IMR-90 (cell line): ENCODE results near the gene SIK3. TPM values are rescaled to one million over a fixed set of nuclear protein-coding genes. Genes with fewer than 3 reads are reported as not detected.

Source experiments
- ATAC-seq: fragments of 200-7000 bp; cut with Tn5 transposase; 2 replicates; pipeline ENCODE4 v1.9.1; 2020; ENCODE audit warnings: low read depth, mild to moderate bottlenecking, moderate library complexity
- BruUV-seq: library from RNA; stranded (reverse); fragments of 400-500 nt; replicated peaks from 2 replicates; lab custom pipeline; 2021; lab: Mats Ljungman, UMichigan
- CTCF ChIA-PET: fragments of 300-600 bp; formaldehyde crosslinking; extraction: SDS; loops from one replicate; lab custom pipeline; 2021; ENCODE audit warnings: antibody characterized with exemption; lab: Yijun Ruan, JAX
- POLR2A ChIA-PET: fragments of 300-600 bp; sonication (Branson Sonifier 250); formaldehyde crosslinking; loops from one replicate; lab custom pipeline; 2022; ENCODE audit warnings: antibody characterized with exemption; ENCODE audit not compliant: unreplicated experiment; lab: Charles Lee
- DNase-seq: peaks from one replicate; pipeline ENCODE4 v3.0.0; 2013
- H2AFZ ChIP-seq: replicated peaks from 2 replicates; pipeline ENCODE3; 2013; ENCODE audit warnings: low read length, mild to moderate bottlenecking; ENCODE audit not compliant: poor library complexity
- H2AK5ac ChIP-seq: 2 replicates; pipeline ENCODE4 v1.6.1; 2013; ENCODE audit warnings: low read depth, low read length, inconsistent platforms
- H2AK9ac ChIP-seq: replicated peaks from 2 replicates; pipeline ENCODE3; 2013; ENCODE audit warnings: mild to moderate bottlenecking, low read depth, low read length, moderate library complexity; ENCODE audit not compliant: poor library complexity
- H2BK120ac ChIP-seq: 2 replicates; pipeline ENCODE4 v1.6.1; 2013; ENCODE audit warnings: low read depth, low read length, inconsistent platforms
- H2BK15ac ChIP-seq: 3 replicates; pipeline ENCODE4 v1.6.1; 2013; ENCODE audit warnings: low read depth, low read length, inconsistent platforms
- H2BK20ac ChIP-seq: 2 replicates; pipeline ENCODE4 v1.6.1; 2013; ENCODE audit warnings: low read depth, mild to moderate bottlenecking, inconsistent platforms, low read length, moderate library complexity
- H2BK5ac ChIP-seq: 2 replicates; pipeline ENCODE4 v1.6.1; 2013; ENCODE audit warnings: mild to moderate bottlenecking, low read depth, low read length, inconsistent platforms; ENCODE audit not compliant: poor library complexity, severe bottlenecking
- H3K14ac ChIP-seq: replicated peaks from 2 replicates; pipeline ENCODE4 v1.6.1; 2013; ENCODE audit warnings: low read depth, low read length, inconsistent platforms
- H3K18ac ChIP-seq: 2 replicates; pipeline ENCODE4 v1.6.1; 2013; ENCODE audit warnings: low read depth, low read length, control low read depth
- H3K23ac ChIP-seq: 2 replicates; pipeline ENCODE4 v1.6.1; 2013; ENCODE audit warnings: low read depth, low read length, inconsistent platforms
- H3K27ac ChIP-seq: 2 replicates; pipeline ENCODE4 v1.5.1; 2013; ENCODE audit warnings: mild to moderate bottlenecking, control low read depth, low read length; ENCODE audit not compliant: insufficient read depth
- H3K27me3 ChIP-seq: 2 replicates; pipeline ENCODE4 v1.6.1; 2013; ENCODE audit warnings: low read length; ENCODE audit not compliant: control insufficient read depth, insufficient read depth
- H3K36me3 ChIP-seq: 2 replicates; pipeline ENCODE4 v1.6.1; 2013; ENCODE audit warnings: low read length, mixed read lengths; ENCODE audit not compliant: control insufficient read depth, insufficient read depth
- H3K4ac ChIP-seq: 2 replicates; pipeline ENCODE4 v1.6.1; 2013; ENCODE audit warnings: low read depth, low read length, inconsistent platforms
- H3K4me1 ChIP-seq: 2 replicates; pipeline ENCODE4 v1.6.1; 2013; ENCODE audit warnings: low read length, mixed read lengths; ENCODE audit not compliant: control insufficient read depth, insufficient read depth
- H3K4me2 ChIP-seq: 2 replicates; pipeline ENCODE4 v1.6.1; 2013; ENCODE audit warnings: low read depth, mild to moderate bottlenecking, control low read depth, low read length, moderate library complexity
- H3K4me3 ChIP-seq: 2 replicates; pipeline ENCODE4 v1.5.1; 2013; ENCODE audit warnings: low read depth, mild to moderate bottlenecking, control low read depth, low read length, moderate library complexity; ENCODE audit not compliant: insufficient read depth
- H3K56ac ChIP-seq: 2 replicates; pipeline ENCODE4 v1.6.1; 2013; ENCODE audit warnings: low read length, inconsistent platforms; ENCODE audit not compliant: insufficient read depth; ENCODE audit errors: extremely low read depth
- H3K79me1 ChIP-seq, 2 experiments: 2 replicates each; pipeline ENCODE4 v1.6.1; 2013; ENCODE audit warnings: low read length in 2 of 2, inconsistent platforms in 1 of 2, low read depth in 1 of 2
- H3K9ac ChIP-seq: 2 replicates; pipeline ENCODE4 v1.6.1; 2013; ENCODE audit warnings: low read depth, low read length, control low read depth
- H3K9me1 ChIP-seq: 2 replicates; pipeline ENCODE4 v1.6.1; 2013; ENCODE audit warnings: low read length, inconsistent platforms; ENCODE audit not compliant: insufficient read depth
- H3K9me3 ChIP-seq: 2 replicates; pipeline ENCODE4 v1.6.1; 2013; ENCODE audit warnings: low read length; ENCODE audit not compliant: control insufficient read depth, insufficient read depth
- H4K20me1 ChIP-seq: 2 replicates; pipeline ENCODE4 v1.6.1; 2013; ENCODE audit warnings: low read length, inconsistent platforms; ENCODE audit not compliant: insufficient read depth
- H4K5ac ChIP-seq: 2 replicates; pipeline ENCODE4 v1.6.1; 2013; ENCODE audit warnings: mild to moderate bottlenecking, low read depth, low read length, control low read depth
- H4K8ac ChIP-seq, 2 experiments: 2 replicates each; pipeline ENCODE4 v1.6.1; 2013; ENCODE audit warnings: low read depth in 2 of 2, low read length in 2 of 2, control low read depth in 1 of 2, inconsistent platforms in 1 of 2
- H4K91ac ChIP-seq: 2 replicates; pipeline ENCODE4 v1.6.1; 2013; ENCODE audit warnings: low read depth, low read length, inconsistent platforms; ENCODE audit not compliant: insufficient read depth
- BHLHE40 ChIP-seq: fragments of 150-350 bp; IDR thresholded peaks from 2 replicates; pipeline ENCODE4 v1.6.1; 2016; ENCODE audit warnings: mild to moderate bottlenecking, low read depth, low read length
- CEBPB ChIP-seq: IDR thresholded peaks from 2 replicates; pipeline ENCODE4 v1.6.1; 2012; ENCODE audit warnings: low read depth, low read length, improper control_type of control experiment
- CHD1 ChIP-seq: IDR thresholded peaks from 2 replicates; pipeline ENCODE4 v1.6.1; 2012; ENCODE audit warnings: low read depth, low read length, improper control_type of control experiment
- MAZ ChIP-seq: IDR thresholded peaks from 2 replicates; pipeline ENCODE4 v1.6.1; 2012; ENCODE audit warnings: low read depth, mild to moderate bottlenecking, low read length, improper control_type of control experiment, moderate library complexity, borderline replicate concordance
- MXI1 ChIP-seq: IDR thresholded peaks from 2 replicates; pipeline ENCODE4 v1.6.1; 2012; ENCODE audit warnings: low read depth, mild to moderate bottlenecking, low read length, moderate library complexity, borderline replicate concordance
- NFE2L2 ChIP-seq: fragments of 150-350 bp; IDR thresholded peaks from 2 replicates; pipeline ENCODE4 v1.6.1; 2016; ENCODE audit warnings: low read depth, mild to moderate bottlenecking, low read length
- POLR2A ChIP-seq: IDR thresholded peaks from 2 replicates; pipeline ENCODE4 v1.6.1; 2012; ENCODE audit warnings: mild to moderate bottlenecking, low read depth, low read length
- RAD21 ChIP-seq: IDR thresholded peaks from 2 replicates; pipeline ENCODE4 v1.6.1; 2012; ENCODE audit warnings: low read length, improper control_type of control experiment
- RCOR1 ChIP-seq: IDR thresholded peaks from 2 replicates; pipeline ENCODE4 v1.6.1; 2012; ENCODE audit warnings: mild to moderate bottlenecking, low read length, improper control_type of control experiment; ENCODE audit not compliant: insufficient replicate concordance
- RFX5 ChIP-seq: IDR thresholded peaks from 2 replicates; pipeline ENCODE4 v1.8.0; 2012; ENCODE audit warnings: low read depth, mild to moderate bottlenecking, low read length, moderate library complexity
- SMC3 ChIP-seq: fragments of 150-350 bp; IDR thresholded peaks from 2 replicates; pipeline ENCODE4 v1.6.1; 2016; ENCODE audit warnings: low read depth, mild to moderate bottlenecking, antibody characterized with exemption, low read length, moderate library complexity
- dilution Hi-C: fragments of 300-500 bp; cut with HindIII; formaldehyde crosslinking; loops from one replicate; pipeline ENCODE4 v1.14.3; 2018; ENCODE audit warnings: low sequenced_read_pairs; ENCODE audit not compliant: unreplicated experiment
- in situ Hi-C: fragments of 300-500 bp; cut with MboI; formaldehyde crosslinking; loops from 3 replicates; pipeline ENCODE4 v1.14.3; 2019; ENCODE audit warnings: low sequenced_read_pairs, inconsistent platforms, mixed read lengths
- intact Hi-C: fragments of 100-400 bp; cut with micrococcal nuclease; formaldehyde crosslinking; loops from 2 replicates; pipeline ENCODE4 v1.10.0; 2022
- polyA plus RNA-seq, 3 experiments: library from polyadenylated mRNA; depleted of rRNA; stranded (reverse); fragments of >200 nt; gene quantifications; 2 replicates each; pipeline ENCODE4 v1.2.3, GENCODE V29; 2012; ENCODE audit warnings: low replicate concordance in 1 of 3
- total RNA-seq: library from RNA; depleted of rRNA; stranded (reverse); fragments of >200 nt; gene quantifications from 2 replicates; pipeline ENCODE4 v1.2.3, GENCODE V29; 2012

The SIK3 gene
- total and polyA plus RNA-seq, 2 of the 4 experiments (the other 2 are of a cell fraction): 8.2 to 9.1 TPM

DNA sequence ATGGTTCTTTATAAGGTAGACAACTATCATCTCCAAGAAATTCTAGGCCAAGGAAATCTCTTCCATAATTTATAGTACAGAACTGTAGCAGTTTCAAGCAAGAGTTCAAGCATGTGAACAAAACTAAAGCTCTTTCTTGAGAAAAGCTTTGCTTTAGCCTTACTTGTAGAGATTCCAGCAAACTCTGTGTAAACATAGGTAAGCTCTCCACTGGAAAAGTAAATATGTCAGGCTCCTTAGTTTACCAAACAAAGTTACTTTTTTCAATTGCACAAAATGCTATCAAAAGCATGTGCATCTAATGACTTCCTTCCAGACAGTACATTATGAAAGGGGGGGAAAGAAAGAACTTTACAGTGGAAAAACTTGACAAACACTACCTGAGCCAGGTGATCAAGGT, 125.0 kb downstream of the SIK3 start:
- intact Hi-C loops: no loop called here
- TF ChIP-seq RCOR1: no peak
- TF ChIP-seq NFE2L2: no peak
- TF ChIP-seq SMC3: no peak
- TF ChIP-seq MAZ: no peak
- TF ChIP-seq RAD21: no peak
- TF ChIP-seq RFX5: no peak
- no peak for TF ChIP-seq BHLHE40
- no peak for TF ChIP-seq CHD1
- no peak for TF ChIP-seq MXI1
- TF ChIP-seq POLR2A: no peak
- TF ChIP-seq CEBPB: no peak
- ATAC-seq (no peak), DNase-seq (no peak)
- H3K27me3 ChIP-seq: no peaks in the 10 kb centered on the region
- H3K36me3 ChIP-seq: no peaks in the 10 kb centered on the region
- H2BK15ac ChIP-seq: no peak overlapping the region
- no peak overlapping the region for H3K4me3 ChIP-seq
- no peak overlapping the region for H2BK5ac ChIP-seq
- H3K9ac ChIP-seq: no peak overlapping the region
- H2AK5ac ChIP-seq: no peak overlapping the region
- no peak overlapping the region for H3K27ac ChIP-seq
- H4K91ac ChIP-seq: no peak overlapping the region
- H2AK9ac ChIP-seq: no peak overlapping the region
- H2BK120ac ChIP-seq: no peak overlapping the region
- in situ Hi-C loops: no loop called here
- no peak overlapping the region for H3K4ac ChIP-seq
- no TSS peak for BruUV-seq
- peaks cover 26 to 28% of the 10 kb centered on the region in 2 experiments for H3K79me1 ChIP-seq
- CTCF ChIA-PET: interaction anchor here (0.8 to 1.3 kb wide), 2 partner anchors 11 to 12 kb away, joined by 3 to 7 read pairs; no protein-coding TSS in a partner anchor
- H3K4me2 ChIP-seq: no peak overlapping the region
- no peak overlapping the region for H4K8ac ChIP-seq
- dilution Hi-C loops: no loop called here
- H3K56ac ChIP-seq: no peak overlapping the region
- H3K14ac ChIP-seq: no peak overlapping the region
- POLR2A ChIA-PET: no interaction called here
- no peak overlapping the region for H4K5ac ChIP-seq
- H2BK20ac ChIP-seq: no peak overlapping the region
- H3K23ac ChIP-seq: no peak overlapping the region
- no peaks in the 10 kb centered on the region for H3K4me1 ChIP-seq
- H3K9me1 ChIP-seq: peaks cover 3% of the 10 kb centered on the region; the same call in 1 of the 2 replicates
- H3K9me3 ChIP-seq: no peaks in the 10 kb centered on the region
- H4K20me1 ChIP-seq: peaks cover 13% of the 10 kb centered on the region; the same call in 1 of the 2 replicates
- no peak overlapping the region for H3K18ac ChIP-seq
- no peak overlapping the region for H2AFZ ChIP-seq
